ENCODE data around the gene HORMAD2.

The HORMAD2 gene

GRCh38 chr22:30079952-30080533 is at the start of gene HORMAD2:
TSS of gene HORMAD2 (plus strand) at chr22:30080464. CDS start at chr22:30093953, 13,489 bp downstream.
- in situ Hi-C loops (cut with HindIII; ENCODE audit: low sequenced_read_pairs) = no loop called here

GRCh38 chr22:30031328-30031727 is 48.9 kb upstream of the HORMAD2 start:
- in situ Hi-C loops (cut with HindIII; ENCODE audit: low sequenced_read_pairs) = no loop called here

- in situ Hi-C loops (cut with HindIII; ENCODE audit: low sequenced_read_pairs) = no loop called here
Observed at GRCh38 chr22:30031764-30032455, 48.4 kb upstream of the HORMAD2 start.

- in situ Hi-C loops (cut with HindIII; ENCODE audit: low sequenced_read_pairs) = no loop called here
Observed at GRCh38 chr22:30033137-30033536, 47.1 kb upstream of the HORMAD2 start.

- in situ Hi-C loops (cut with HindIII; ENCODE audit: low sequenced_read_pairs) = no loop called here
Observed at GRCh38 chr22:30033901-30034300, 46.4 kb upstream of the HORMAD2 start.

- in situ Hi-C loops (cut with HindIII; ENCODE audit: low sequenced_read_pairs) = no loop called here
Observed at GRCh38 chr22:30036656-30037055, 43.6 kb upstream of the HORMAD2 start.

- in situ Hi-C loops (cut with HindIII; ENCODE audit: low sequenced_read_pairs) = no loop called here
Observed at GRCh38 chr22:30038219-30038618, 42.0 kb upstream of the HORMAD2 start.

- in situ Hi-C loops (cut with HindIII; ENCODE audit: low sequenced_read_pairs) = no loop called here
Observed at GRCh38 chr22:30040499-30041260, 39.6 kb upstream of the HORMAD2 start.

GRCh38 chr22:30041475-30041874 is 38.8 kb upstream of the HORMAD2 start:
- in situ Hi-C loops (cut with HindIII; ENCODE audit: low sequenced_read_pairs) = no loop called here

- in situ Hi-C loops (cut with HindIII; ENCODE audit: low sequenced_read_pairs) = no loop called here
Observed at GRCh38 chr22:30041881-30042280, 38.4 kb upstream of the HORMAD2 start.

GRCh38 chr22:30043161-30043560 is 37.1 kb upstream of the HORMAD2 start:
- in situ Hi-C loops (cut with HindIII; ENCODE audit: low sequenced_read_pairs) = no loop called here

GRCh38 chr22:30044369-30044768 is 35.9 kb upstream of the HORMAD2 start:
- in situ Hi-C loops (cut with HindIII; ENCODE audit: low sequenced_read_pairs) = no loop called here

- in situ Hi-C loops (cut with HindIII; ENCODE audit: low sequenced_read_pairs) = no loop called here
Observed at GRCh38 chr22:30044881-30045493, 35.3 kb upstream of the HORMAD2 start.

GRCh38 chr22:30045494-30045887 is 34.8 kb upstream of the HORMAD2 start:
- in situ Hi-C loops (cut with HindIII; ENCODE audit: low sequenced_read_pairs) = no loop called here

- in situ Hi-C loops (cut with HindIII; ENCODE audit: low sequenced_read_pairs) = no loop called here
Observed at GRCh38 chr22:30045901-30046715, 34.2 kb upstream of the HORMAD2 start.

- in situ Hi-C loops (cut with HindIII; ENCODE audit: low sequenced_read_pairs) = no loop called here
Observed at GRCh38 chr22:30046716-30047363, 33.4 kb upstream of the HORMAD2 start.

GRCh38 chr22:30047364-30047738 is 32.9 kb upstream of the HORMAD2 start:
- in situ Hi-C loops (cut with HindIII; ENCODE audit: low sequenced_read_pairs) = no loop called here

- in situ Hi-C loops (cut with HindIII; ENCODE audit: low sequenced_read_pairs) = no loop called here
Observed at GRCh38 chr22:30048681-30049080, 31.6 kb upstream of the HORMAD2 start.

GRCh38 chr22:30054067-30054763 is 26.0 kb upstream of the HORMAD2 start:
- in situ Hi-C loops (cut with HindIII; ENCODE audit: low sequenced_read_pairs) = no loop called here

GRCh38 chr22:30054764-30055069 is 25.5 kb upstream of the HORMAD2 start:
- in situ Hi-C loops (cut with HindIII; ENCODE audit: low sequenced_read_pairs) = no loop called here

Data from DLD1 (cell line).